Choroid plexus epithelial cell (primary cell): ENCODE results near the gene RHD.
"Not testable (repeated sequence)": the region's sequence is repeated elsewhere in the genome, so short reads cannot be mapped to it uniquely, and the experiment has no call there.

Source experiments
- DNase-seq: peaks from one replicate; pipeline ENCODE4 v3.0.0-alpha.2; 2010; ENCODE audit warnings: low read depth
- H3K4me3 ChIP-seq: 2 replicates; pipeline ENCODE4 v1.5.1; 2011; ENCODE audit warnings: low read depth, mild to moderate bottlenecking, control low read depth, low read length, moderate library complexity
- CTCF ChIP-seq: conservative IDR thresholded peaks from 2 replicates; pipeline ENCODE4 v1.5.1; 2011; ENCODE audit warnings: low read depth, mild to moderate bottlenecking, control low read depth, inconsistent platforms, low read length, moderate library complexity

The RHD gene

GRCh38 chr1:25347556-25347955, 75.2 kb downstream of the RHD start:
- no peak overlapping the region for H3K4me3 ChIP-seq
- no peak for TF ChIP-seq CTCF
- no peak for DNase-seq

GRCh38 chr1:25349606-25350005, 77.3 kb downstream of the RHD start:
- no peak overlapping the region for H3K4me3 ChIP-seq
- no peak for DNase-seq
- TF ChIP-seq CTCF = no peak

GRCh38 chr1:25355841-25356395, 83.6 kb downstream of the RHD start:
- DNase-seq = no peak

GRCh38 chr1:25356441-25356840, 84.1 kb downstream of the RHD start:
- DNase-seq = no peak
- H3K4me3 ChIP-seq = no peak overlapping the region
- no peak for TF ChIP-seq CTCF

More at GRCh38 chr1:25355841-25356395, 83.6 kb downstream of the RHD start:
- no peak overlapping the region for H3K4me3 ChIP-seq
- TF ChIP-seq CTCF = no peak

GRCh38 chr1:25356848-25357247, 84.5 kb downstream of the RHD start:
- DNase-seq = no peak
- no peak overlapping the region for H3K4me3 ChIP-seq
- no peak for TF ChIP-seq CTCF

GRCh38 chr1:25360596-25361581, 88.6 kb downstream of the RHD start:
- no peak overlapping the region for H3K4me3 ChIP-seq
- no peak for TF ChIP-seq CTCF
- peak; percentile 76 for DNase-seq

- TF ChIP-seq CTCF = no peak
- DNase-seq = no peak
- H3K4me3 ChIP-seq = no peak overlapping the region
Observed at GRCh38 chr1:25361901-25362300, 89.6 kb downstream of the RHD start.

GRCh38 chr1:25362634-25363559, 90.6 kb downstream of the RHD start:
- not testable (repeated sequence) for H3K4me3 ChIP-seq, DNase-seq
